HFF-Myc (cell line): ENCODE results near the gene DOC2B.
"Not testable (repeated sequence)": the region's sequence is repeated elsewhere in the genome, so short reads cannot be mapped to it uniquely, and the experiment has no call there.

Experiments used
- DNase-seq: peaks from one replicate; pipeline ENCODE4 v3.0.0-alpha.2; 2011; ENCODE audit warnings: low read depth; ENCODE audit errors: extremely low read depth
- H3K4me3 ChIP-seq: replicated peaks from 2 replicates; pipeline ENCODE4 v1.5.1; 2011; ENCODE audit warnings: low read depth, mild to moderate bottlenecking, control low read depth, low read length
- TF ChIP-seq, protein P1 (sequence below): IDR thresholded peaks from 2 replicates; pipeline ENCODE4 v1.5.1; 2012; ENCODE audit warnings: mild to moderate bottlenecking, low read depth, low read length, control low read depth; ENCODE audit errors: missing control alignments

The DOC2B gene

DNA sequence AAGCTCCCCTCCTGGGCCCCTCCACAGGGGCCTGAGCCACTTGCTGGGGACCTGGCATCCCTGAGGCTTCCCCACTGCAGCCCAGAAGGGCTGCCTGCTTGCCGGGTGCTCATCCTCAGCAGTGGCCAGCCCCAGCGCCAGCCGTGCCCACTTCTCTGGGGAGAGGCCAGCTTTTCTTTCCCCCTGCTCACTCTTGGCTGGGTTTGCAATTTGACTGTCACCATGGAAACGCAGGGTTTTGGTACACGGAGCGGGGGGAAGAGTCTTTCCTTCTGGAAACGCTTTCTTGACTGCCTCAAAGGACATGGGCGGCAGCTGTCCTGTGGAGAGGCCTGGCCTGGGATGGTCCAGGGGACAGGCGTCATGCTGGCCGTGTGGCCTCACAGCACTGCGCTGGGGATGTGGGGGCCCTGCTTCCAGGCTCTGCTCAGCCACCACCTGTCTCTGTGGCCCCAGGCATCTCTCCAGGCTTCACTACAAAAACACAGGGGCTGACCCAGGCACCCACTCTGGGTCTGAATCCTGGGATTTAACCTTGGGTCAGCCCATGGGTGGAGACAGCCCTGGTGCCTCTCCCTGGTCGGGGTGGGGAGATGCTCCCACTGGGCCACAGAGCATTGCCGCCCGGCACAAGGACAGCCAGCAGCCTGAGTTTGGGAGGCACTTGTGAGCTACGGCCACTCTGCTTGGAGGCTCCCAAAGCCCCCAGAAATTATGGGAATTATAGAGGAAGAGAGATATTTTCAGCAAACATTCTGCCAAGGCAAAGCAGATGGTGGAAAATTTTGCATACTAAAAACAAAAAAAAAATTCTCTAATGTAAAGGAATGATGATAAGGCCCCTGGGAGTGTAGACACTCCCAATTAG is 45.9 kb upstream of the DOC2B start:
- DNase-seq = no peak
- H3K4me3 ChIP-seq = no peak overlapping the region
- TF ChIP-seq, protein P1, sequence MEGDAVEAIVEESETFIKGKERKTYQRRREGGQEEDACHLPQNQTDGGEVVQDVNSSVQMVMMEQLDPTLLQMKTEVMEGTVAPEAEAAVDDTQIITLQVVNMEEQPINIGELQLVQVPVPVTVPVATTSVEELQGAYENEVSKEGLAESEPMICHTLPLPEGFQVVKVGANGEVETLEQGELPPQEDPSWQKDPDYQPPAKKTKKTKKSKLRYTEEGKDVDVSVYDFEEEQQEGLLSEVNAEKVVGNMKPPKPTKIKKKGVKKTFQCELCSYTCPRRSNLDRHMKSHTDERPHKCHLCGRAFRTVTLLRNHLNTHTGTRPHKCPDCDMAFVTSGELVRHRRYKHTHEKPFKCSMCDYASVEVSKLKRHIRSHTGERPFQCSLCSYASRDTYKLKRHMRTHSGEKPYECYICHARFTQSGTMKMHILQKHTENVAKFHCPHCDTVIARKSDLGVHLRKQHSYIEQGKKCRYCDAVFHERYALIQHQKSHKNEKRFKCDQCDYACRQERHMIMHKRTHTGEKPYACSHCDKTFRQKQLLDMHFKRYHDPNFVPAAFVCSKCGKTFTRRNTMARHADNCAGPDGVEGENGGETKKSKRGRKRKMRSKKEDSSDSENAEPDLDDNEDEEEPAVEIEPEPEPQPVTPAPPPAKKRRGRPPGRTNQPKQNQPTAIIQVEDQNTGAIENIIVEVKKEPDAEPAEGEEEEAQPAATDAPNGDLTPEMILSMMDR = no peak

DNA sequence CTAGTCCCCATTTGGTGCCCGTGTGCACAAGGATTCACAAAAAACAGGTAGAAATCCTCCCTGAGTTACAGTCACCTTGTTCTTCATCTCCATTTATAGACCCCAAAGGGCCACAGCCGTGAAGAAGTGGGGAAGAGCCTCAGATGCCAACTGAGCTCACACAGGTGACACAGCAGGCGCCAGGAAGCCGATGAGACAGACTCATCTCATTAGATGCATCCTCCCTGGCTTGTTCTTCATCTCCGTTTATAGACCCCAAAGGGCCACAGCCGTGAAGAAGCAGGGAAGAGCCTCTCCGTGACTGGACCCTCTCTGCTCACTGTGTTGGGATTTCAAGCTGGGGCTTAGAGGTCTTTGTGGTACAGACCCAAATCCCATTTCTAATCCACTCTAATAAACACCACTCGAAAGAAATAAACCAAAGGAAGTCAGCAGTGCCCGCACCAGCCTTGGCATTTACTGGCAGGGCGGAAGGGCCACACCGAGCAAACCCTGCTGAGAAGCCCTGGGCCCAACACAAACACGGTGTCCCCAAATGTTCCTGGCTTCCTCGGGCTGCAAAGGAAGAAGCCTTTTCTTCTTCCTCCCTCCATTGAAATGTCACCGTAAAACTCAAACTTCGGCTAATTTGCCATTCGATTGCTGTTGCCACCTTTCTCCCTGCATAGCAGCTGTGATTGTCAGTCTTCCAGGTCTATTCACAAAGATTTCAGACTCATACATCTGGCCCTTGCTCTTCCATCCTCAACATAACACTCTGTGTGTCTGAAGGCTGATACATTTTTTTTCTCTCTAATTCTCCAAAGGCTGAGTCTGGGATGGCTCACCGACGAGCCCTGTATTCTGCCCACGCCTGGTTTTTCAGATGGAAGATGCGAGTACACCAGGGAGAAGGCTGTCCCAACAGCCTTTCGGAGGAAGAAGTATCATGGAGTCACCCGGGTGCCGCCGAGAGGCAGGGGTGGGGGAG is 44.9 kb upstream of the DOC2B start:
- no peak overlapping the region for H3K4me3 ChIP-seq
- DNase-seq = no peak
- TF ChIP-seq, protein P1 = no peak

DNA sequence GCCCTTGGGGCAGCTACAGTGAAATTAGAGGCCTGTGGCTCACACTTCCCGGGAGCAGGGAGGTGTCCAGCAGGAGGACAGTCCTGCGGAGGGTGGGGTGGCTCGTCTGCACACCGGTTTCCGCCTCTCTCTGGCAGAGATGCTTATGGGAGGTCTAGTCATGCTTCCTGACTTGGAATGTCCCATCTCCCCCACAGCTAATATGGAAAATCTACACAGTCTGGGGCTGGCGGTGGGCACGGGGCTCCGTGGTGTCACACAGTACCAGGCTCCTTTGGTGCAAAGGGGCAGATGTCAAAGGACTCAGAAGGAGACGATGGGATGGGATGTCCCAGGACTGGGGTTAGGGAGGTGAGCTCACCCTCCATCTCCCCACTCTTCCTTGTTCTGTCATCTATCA is 44.1 kb upstream of the DOC2B start:
- no peak for DNase-seq
- TF ChIP-seq, protein P1 = no peak
- no peak overlapping the region for H3K4me3 ChIP-seq

DNA sequence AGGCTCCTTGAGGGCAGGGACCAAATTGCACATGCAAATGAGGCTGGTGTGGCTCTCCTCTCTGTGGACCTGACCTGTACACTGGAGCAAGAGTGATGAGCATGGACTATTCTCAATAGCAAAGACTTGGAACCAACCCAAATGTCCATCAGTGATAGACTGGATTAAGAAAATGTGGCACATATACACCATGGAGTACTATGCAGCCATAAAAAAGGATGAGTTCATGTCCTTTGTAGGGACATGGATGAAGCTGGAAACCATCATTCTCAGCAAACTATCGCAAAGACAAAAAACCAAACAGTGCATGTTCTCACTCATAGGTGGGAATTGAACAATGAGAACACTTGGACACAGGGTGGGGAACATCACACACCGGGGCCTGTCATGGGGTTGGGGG is 43.1 kb upstream of the DOC2B start:
- not testable (repeated sequence) for DNase-seq, H3K4me3 ChIP-seq

DNA sequence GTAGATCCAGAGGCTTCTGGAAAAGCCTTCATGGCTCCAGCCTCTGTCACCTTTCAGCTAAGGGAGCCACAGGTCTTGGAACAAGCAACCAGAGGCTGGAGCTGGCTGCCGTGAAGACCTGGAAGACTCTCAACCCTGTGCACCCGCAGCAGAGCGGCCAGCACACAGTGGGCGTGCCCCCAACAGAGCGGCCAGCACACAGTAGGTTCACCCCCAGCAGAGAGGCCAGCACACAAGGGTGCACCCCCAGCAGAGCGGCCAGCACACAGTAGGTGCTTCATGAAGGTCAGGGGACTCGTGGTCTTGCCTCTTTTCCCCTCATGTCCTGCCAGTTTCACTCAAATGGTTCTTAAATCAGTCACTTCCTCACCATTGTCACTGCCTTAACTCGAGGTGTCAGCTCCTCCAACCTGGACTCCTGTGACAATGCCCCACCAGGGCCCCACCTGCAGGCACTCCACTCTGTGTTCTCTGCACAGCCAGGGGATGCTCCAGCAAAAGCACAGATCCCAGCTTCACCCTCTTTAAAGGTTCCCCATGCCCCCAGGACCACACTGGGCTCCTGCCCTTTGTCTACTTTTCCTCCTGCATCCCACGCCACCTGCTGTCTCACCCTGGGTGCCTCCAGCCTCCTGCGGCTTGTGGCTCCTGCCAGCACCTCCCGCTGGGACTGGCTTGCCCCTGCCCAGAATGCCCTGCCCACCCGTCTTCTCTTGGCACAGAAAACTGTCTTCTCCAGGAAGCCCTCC is 42.4 kb upstream of the DOC2B start:
- H3K4me3 ChIP-seq = no peak overlapping the region
- DNase-seq = no peak
- TF ChIP-seq, protein P1 = no peak

DNA sequence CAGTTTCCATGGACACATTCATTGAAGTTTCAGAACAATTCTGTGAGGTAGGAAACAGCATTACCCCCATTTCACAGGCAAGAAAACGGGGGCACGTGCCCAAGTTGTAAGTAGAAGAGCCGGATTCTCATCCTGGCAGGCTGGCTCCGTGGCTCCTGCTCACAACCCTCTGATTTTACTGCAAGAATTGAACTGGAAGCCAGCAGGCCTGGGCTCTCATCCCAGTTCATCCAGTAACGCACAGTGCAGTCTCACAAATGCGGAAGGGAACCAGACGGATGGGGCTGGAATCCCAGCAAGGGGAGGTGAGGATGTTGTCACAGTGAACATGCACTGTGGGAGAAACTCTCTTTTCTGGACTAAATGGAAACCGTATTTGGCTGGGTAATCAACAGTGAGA is 40.7 kb upstream of the DOC2B start:
- TF ChIP-seq, protein P1 = no peak
- DNase-seq = no peak
- no peak overlapping the region for H3K4me3 ChIP-seq
